Spinal cord (tissue), 10 donors: Measurements from ENCODE around the gene METTL15. TPM values are rescaled to one million over a fixed set of nuclear protein-coding genes. Genes with fewer than 3 reads are reported as not detected.
"Not testable (repeated sequence)": the region's sequence is repeated elsewhere in the genome, so short reads cannot be mapped to it uniquely, and the experiment has no call there.

Experiments used
- DNase-seq, 6 donors: peaks; one replicate each; pipeline versions ENCODE4 v3.0.0 to v3.0.0-alpha.2; 2013 to 2015; ENCODE audit warnings: low spot score in 6 of 6, low read depth in 4 of 6
- H3K27ac ChIP-seq: one replicate; pipeline ENCODE4 v1.5.1; 2013; ENCODE audit warnings: low read depth, low read length, control low read depth
- H3K27me3 ChIP-seq: one replicate; pipeline ENCODE4 v1.6.1; 2013; ENCODE audit warnings: low read length; ENCODE audit not compliant: control insufficient read depth, insufficient read depth
- H3K36me3 ChIP-seq: one replicate; pipeline ENCODE4 v1.6.1; 2013; ENCODE audit warnings: low read length; ENCODE audit not compliant: control insufficient read depth, insufficient read depth
- H3K4me1 ChIP-seq: one replicate; pipeline ENCODE4 v1.6.1; 2013; ENCODE audit warnings: low read length; ENCODE audit not compliant: control insufficient read depth, insufficient read depth
- H3K4me3 ChIP-seq: one replicate; pipeline ENCODE4 v1.5.1; 2013; ENCODE audit warnings: low read depth, low read length, control low read depth
- H3K9me3 ChIP-seq: one replicate; pipeline ENCODE4 v1.6.1; 2013; ENCODE audit warnings: low read length; ENCODE audit not compliant: control insufficient read depth, insufficient read depth
- WGBS: methylation state at CpG from one replicate; pipeline ENCODE4 v1.1.5; 2013; ENCODE audit warnings: missing lambda C conversion rate; ENCODE audit not compliant: insufficient coverage; 5-methylcytosine and 5-hydroxymethylcytosine counted together
- polyA plus RNA-seq, 2 donors: library from polyadenylated mRNA; unstranded; fragments of 120-200 nt; gene quantifications; one replicate each; pipeline ENCODE4 v1.2.1, GENCODE V29; 2013; ENCODE audit not compliant: insufficient read length in 2 of 2
- total RNA-seq, 2 donors: library from RNA; depleted of rRNA in 1 of 2; stranded (reverse); fragments of 120-200 nt in 1 of 2; fragments of >200 nt in 1 of 2; gene quantifications; one replicate each; pipeline versions ENCODE4 v1.2.3 to v1.2.4, GENCODE V29; 2013 to 2014
- donor health status: healthy.

The METTL15 gene
- total and polyA plus RNA-seq, 4 donors, result 9.8 to 29.7 (median 13.7) TPM

DNA sequence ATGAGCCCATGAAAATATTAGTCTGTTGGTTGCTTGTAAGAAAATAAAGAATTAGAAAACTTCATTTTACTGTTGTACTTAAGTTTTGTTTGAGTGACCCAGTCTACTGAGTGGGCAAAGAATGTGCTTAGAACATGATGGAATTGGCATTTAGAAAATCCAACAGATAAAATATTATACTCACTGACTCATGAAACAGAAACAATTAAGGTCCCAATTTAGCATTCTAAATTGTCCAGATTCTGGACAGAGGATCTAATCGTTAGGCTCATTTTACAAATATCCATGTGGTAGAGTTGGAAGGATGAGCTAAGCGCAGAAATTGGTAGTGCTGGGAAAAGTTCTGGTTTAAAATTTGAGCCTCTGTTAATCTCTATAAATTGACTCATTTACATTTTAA, 45.4 kb downstream of the METTL15 start:
- DNase-seq, result no peak
- no peaks in the 10 kb centered on the region for H3K9me3 ChIP-seq
- peaks cover 12% of the 10 kb centered on the region for H3K36me3 ChIP-seq
- no peak overlapping the region for H3K4me3 ChIP-seq
- H3K27ac ChIP-seq, result no peak overlapping the region
- H3K27me3 ChIP-seq, result no peaks in the 10 kb centered on the region
- WGBS, result no CpG with 5 or more reads among the region's 2 CpGs
- H3K4me1 ChIP-seq, result no peaks in the 10 kb centered on the region

DNA sequence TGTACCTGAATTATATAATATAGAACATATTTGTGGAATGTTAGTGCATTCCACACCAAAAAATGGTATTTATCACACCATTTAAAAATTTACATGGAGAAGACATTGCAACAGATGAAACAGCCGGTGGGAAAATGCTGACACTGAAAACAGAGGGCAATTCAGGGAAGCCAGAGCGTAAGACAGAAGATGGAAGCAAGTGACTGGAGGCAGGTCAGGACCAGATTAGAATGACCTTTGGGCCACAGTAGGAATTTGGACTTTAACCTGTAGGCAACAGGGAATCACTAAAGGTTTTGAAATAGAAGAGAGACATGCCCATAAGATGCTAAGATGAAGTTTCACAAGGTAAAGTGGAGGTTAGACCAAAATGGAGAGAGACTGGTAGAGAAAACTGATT, 60.5 kb downstream of the METTL15 start:
- no peak overlapping the region for H3K27ac ChIP-seq
- DNase-seq, result no peak
- WGBS, result 100% methylated on average over 1 of the region's 2 CpGs
- H3K36me3 ChIP-seq, result peaks cover 3% of the 10 kb centered on the region
- no peaks in the 10 kb centered on the region for H3K4me1 ChIP-seq
- no peaks in the 10 kb centered on the region for H3K9me3 ChIP-seq
- H3K4me3 ChIP-seq, result no peak overlapping the region
- no peaks in the 10 kb centered on the region for H3K27me3 ChIP-seq

- Histone ChIP-seq H3K4me1 (no peaks in the 10 kb centered on the region), H3K9me3 (no peaks in the 10 kb centered on the region), H3K27me3 (no peaks in the 10 kb centered on the region), H3K36me3 (peaks cover 3% of the 10 kb centered on the region), H3K27ac (no peak overlapping the region), H3K4me3 (no peak overlapping the region)
- WGBS, result 89% methylated on average over 1 of the region's 1 CpG
- DNase-seq, result no peak
These were observed 61.6 kb downstream of the METTL15 start for GRCh38 chr11:28169816-28170215.

DNA sequence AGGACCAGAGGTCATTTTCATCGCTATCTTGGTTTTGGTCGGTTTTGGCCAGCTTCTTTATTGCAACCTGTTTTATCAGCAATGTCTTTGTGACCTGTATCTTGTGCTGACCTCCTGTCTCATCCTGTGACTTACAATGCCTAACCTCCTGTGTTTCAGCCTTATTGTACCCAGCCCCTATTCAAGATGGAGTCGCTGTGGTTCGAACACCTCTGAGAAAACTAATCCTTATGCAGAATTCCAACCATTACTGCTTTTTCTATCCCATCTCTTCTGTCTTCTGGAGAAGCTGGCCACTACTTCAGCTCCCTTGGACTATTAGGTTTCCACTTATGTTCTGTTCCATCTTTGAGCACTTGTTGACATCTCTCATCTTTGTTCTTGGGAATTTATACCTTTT, 62.6 kb downstream of the METTL15 start:
- WGBS, result 98% methylated on average over 4 of the region's 4 CpGs
- Histone ChIP-seq H3K4me1 (no peaks in the 10 kb centered on the region), H3K27ac (no peak overlapping the region), H3K36me3 (peaks cover 3% of the 10 kb centered on the region), H3K4me3 (no peak overlapping the region), H3K27me3 (no peaks in the 10 kb centered on the region), H3K9me3 (no peaks in the 10 kb centered on the region)
- no peak for DNase-seq

- H3K4me3 ChIP-seq, result no peak overlapping the region
- no peak overlapping the region for H3K27ac ChIP-seq
- WGBS, result no CpG with 5 or more reads among the region's 1 CpG
- H3K27me3 ChIP-seq, result no peaks in the 10 kb centered on the region
- no peak for DNase-seq
- H3K4me1 ChIP-seq, result no peaks in the 10 kb centered on the region
- peaks cover 3% of the 10 kb centered on the region for H3K36me3 ChIP-seq
- H3K9me3 ChIP-seq, result no peaks in the 10 kb centered on the region
These were observed 68.2 kb downstream of the METTL15 start for GRCh38 chr11:28176351-28176750.

DNA sequence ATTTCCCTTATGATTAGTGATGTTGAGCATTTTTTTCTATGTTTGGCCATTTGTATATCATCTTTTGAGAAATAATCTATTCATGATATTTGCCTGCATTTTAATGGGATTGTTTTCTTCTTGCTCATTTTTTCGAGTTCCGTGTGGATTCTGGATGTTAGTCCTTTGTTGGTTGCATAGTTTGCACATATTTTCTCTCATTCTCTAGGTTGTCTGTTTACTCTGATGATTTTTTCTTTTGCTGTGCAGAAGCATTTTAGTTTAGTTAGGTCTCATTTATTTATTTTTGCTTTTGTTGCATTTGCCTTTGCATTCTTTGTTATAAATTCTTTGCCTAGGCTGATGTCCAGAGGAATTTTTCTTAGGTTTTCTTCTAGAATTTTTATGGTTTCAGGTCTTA, 87.3 kb downstream of the METTL15 start:
- H3K4me3 ChIP-seq, result no peak overlapping the region

GRCh38 chr11:28209906-28210305, 101.7 kb downstream of the METTL15 start:
- no CpG with 5 or more reads among the region's 1 CpG for WGBS
- no peak for DNase-seq
- no peaks in the 10 kb centered on the region for H3K9me3 ChIP-seq
- H3K4me1 ChIP-seq, result no peaks in the 10 kb centered on the region
- H3K36me3 ChIP-seq, result no peaks in the 10 kb centered on the region
- no peak overlapping the region for H3K4me3 ChIP-seq
- no peaks in the 10 kb centered on the region for H3K27me3 ChIP-seq
- H3K27ac ChIP-seq, result no peak overlapping the region

More for the DNA sequence above, 87.3 kb downstream of the METTL15 start:
- DNase-seq, result no peak
- Histone ChIP-seq H3K4me1 (no peaks in the 10 kb centered on the region), H3K27me3 (no peaks in the 10 kb centered on the region), H3K9me3 (no peaks in the 10 kb centered on the region), H3K36me3 (no peaks in the 10 kb centered on the region), H3K27ac (no peak overlapping the region)
- WGBS, result no CpG with 5 or more reads among the region's 2 CpGs

DNA sequence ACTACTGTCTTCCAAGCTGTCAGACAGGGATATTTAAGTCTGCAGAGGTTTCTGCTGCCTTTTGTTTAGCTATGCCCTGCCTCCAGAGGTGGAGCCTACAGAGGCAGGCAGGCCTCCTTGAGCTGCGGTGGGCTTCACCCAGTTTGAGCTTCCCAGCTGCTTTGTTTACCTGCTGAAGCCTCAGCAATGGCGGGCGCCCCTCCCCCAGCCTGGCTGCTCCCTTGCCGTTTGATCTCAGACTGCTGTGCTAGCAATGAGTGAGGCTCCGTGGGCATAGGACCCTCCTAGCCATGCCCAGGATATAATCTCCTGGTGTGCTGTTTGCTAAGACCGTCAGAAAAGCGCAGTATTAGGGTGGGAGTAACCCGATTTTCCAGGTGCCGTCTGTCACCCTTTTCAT, 113.9 kb downstream of the METTL15 start:
- not testable (repeated sequence) for DNase-seq, H3K4me1 ChIP-seq, H3K27ac ChIP-seq, H3K36me3 ChIP-seq, H3K27me3 ChIP-seq, H3K4me3 ChIP-seq, H3K9me3 ChIP-seq
- WGBS, result 97% methylated on average over 9 of the region's 9 CpGs

DNA sequence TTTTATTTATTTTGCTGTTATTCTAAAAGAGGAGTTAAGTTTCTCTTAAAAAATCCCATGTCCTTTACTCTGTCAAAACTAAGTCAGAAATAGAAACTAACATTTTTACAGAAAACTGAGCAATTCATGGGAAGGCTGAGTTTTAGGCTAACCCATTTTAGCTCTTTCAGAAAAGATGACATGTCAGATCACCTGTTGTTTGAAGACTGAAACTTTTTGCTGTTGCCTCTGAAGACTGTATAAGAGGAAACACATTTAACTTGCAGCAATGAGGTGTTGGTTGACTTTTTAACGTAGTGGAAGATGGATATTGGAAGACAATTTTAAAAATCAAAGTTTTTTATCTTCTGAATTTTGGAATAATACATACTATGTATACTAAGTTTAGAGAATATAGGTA, 115.4 kb downstream of the METTL15 start:
- Histone ChIP-seq H3K9me3 (no peaks in the 10 kb centered on the region), H3K27ac (no peak overlapping the region), H3K27me3 (no peaks in the 10 kb centered on the region), H3K4me3 (no peak overlapping the region), H3K36me3 (no peaks in the 10 kb centered on the region), H3K4me1 (no peaks in the 10 kb centered on the region)
- DNase-seq, result no peak
- no CpG with 5 or more reads among the region's 1 CpG for WGBS

DNA sequence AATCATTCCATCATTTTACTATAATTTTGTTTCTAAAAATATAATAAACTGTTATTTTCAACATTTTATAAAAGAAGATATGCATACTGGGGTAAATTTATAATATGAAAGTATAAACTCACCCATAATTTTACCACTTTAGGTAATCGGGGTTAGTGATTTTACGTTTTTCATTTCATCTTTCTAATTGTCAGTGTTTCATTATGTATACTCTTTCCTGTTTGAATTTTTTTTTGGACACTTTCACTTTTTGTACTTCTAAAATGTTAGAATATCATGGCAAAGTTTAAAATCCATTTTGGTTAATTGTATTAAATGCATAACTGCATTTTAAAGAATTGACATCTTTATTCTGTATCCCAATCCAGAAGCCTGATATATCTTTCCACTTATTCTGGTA, 115.8 kb downstream of the METTL15 start:
- no peaks in the 10 kb centered on the region for H3K36me3 ChIP-seq
- no peaks in the 10 kb centered on the region for H3K9me3 ChIP-seq
- no peak for DNase-seq
- WGBS, result no CpG with 5 or more reads among the region's 2 CpGs
- H3K27me3 ChIP-seq, result no peaks in the 10 kb centered on the region
- H3K4me1 ChIP-seq, result no peaks in the 10 kb centered on the region
- H3K27ac ChIP-seq, result no peak overlapping the region
- H3K4me3 ChIP-seq, result no peak overlapping the region
